GM18499 (cell line): ENCODE data around the gene LRCH1.

Experiments used
- ATAC-seq: cut with Tn5 transposase; IDR thresholded peaks from one replicate; pipeline ENCODE4 v1.9.1; 2021; ENCODE audit warnings: moderate number of reproducible peaks; ENCODE audit not compliant: insufficient read depth, unreplicated experiment

LRCH1 gene

GRCh38 chr13:46530084-46530935, 22.7 kb upstream of the LRCH1 start:
- ATAC-seq = no peak

GRCh38 chr13:46531953-46532352, 21.0 kb upstream of the LRCH1 start:
- ATAC-seq = no peak

GRCh38 chr13:46535002-46535401, 18.0 kb upstream of the LRCH1 start:
- no peak for ATAC-seq

- no peak for ATAC-seq
Observed at GRCh38 chr13:46535825-46536224, 17.1 kb upstream of the LRCH1 start.

- no peak for ATAC-seq
Observed at GRCh38 chr13:46536341-46536740, 16.6 kb upstream of the LRCH1 start.

GRCh38 chr13:46539231-46539630, 13.7 kb upstream of the LRCH1 start:
- no peak for ATAC-seq

GRCh38 chr13:46541210-46541609, 11.8 kb upstream of the LRCH1 start:
- ATAC-seq = no peak

- no peak for ATAC-seq
Observed at GRCh38 chr13:46542833-46543232, 10.1 kb upstream of the LRCH1 start.

GRCh38 chr13:46543287-46543686, 9.7 kb upstream of the LRCH1 start:
- no peak for ATAC-seq

GRCh38 chr13:46544208-46544607, 8.8 kb upstream of the LRCH1 start:
- ATAC-seq = no peak

- ATAC-seq = no peak
Observed at GRCh38 chr13:46544811-46545210, 8.2 kb upstream of the LRCH1 start.

- no peak for ATAC-seq
Observed at GRCh38 chr13:46546084-46546768, 6.7 kb upstream of the LRCH1 start.

GRCh38 chr13:46550822-46551221, 2.1 kb upstream of the LRCH1 start:
- no peak for ATAC-seq

GRCh38 chr13:46551410-46552302, 1.3 kb upstream of the LRCH1 start:
- no peak for ATAC-seq

GRCh38 chr13:46552303-46552682, 677 bp upstream of the LRCH1 start:
- no peak for ATAC-seq

GRCh38 chr13:46553521-46553885, 533 bp downstream of the LRCH1 start:
- no peak for ATAC-seq

- no peak for ATAC-seq
Observed at GRCh38 chr13:46553886-46554858, 1.2 kb downstream of the LRCH1 start.

GRCh38 chr13:46554951-46555350, 2.0 kb downstream of the LRCH1 start:
- no peak for ATAC-seq

- no peak for ATAC-seq
Observed at GRCh38 chr13:46555722-46556417, 2.9 kb downstream of the LRCH1 start.
